ENCODE measurements around the gene PIGU. TPM values are rescaled to one million over a fixed set of nuclear protein-coding genes. Genes with fewer than 3 reads are reported as not detected.

The PIGU gene
- total and polyA plus RNA-seq, 2 experiments from 2014 or later, result 21.2 to 21.6 TPM

DNA sequence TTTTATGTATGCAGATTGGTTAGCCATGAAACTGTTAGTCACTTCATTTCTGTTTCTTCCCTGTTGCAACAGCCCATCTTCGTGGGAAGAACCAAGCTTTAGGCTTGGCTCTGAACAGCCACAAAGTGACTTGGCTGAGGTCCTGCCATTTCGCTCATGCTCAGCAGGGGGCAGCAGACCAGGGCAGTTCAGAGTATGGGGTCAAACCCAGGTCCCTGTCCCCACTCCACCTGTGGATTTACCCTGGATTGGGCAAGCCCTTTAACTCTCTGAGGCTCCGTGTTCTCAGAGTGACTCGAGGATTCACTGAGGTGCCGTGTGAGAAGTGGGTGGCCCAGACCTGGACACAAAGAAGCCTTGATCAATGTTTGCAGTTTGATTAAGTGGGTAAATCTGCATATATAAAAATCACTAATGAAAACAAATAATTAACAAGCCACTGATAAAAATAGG, 138.2 kb downstream of the PIGU start:
- Histone ChIP-seq H3F3A (ENCODE audit: insufficient read depth) (peaks cover 10% of the 10 kb centered on the region; the same call in 1 of the 2 replicates), H3K4me2 (ENCODE audit: unreplicated experiment) (no peak overlapping the region), H3K9me2 (ENCODE audit: insufficient read depth) (no peaks in the 10 kb centered on the region), H3K79me2 (ENCODE audit: insufficient read depth) (no peaks in the 10 kb centered on the region), H3K4me3 (no peak overlapping the region), H3K4me1 (ENCODE audit: insufficient read depth) (peaks cover 4% of the 10 kb centered on the region; the same call in 1 of the 2 replicates), H3K36me3 (ENCODE audit: low read depth) (peaks cover 46% of the 10 kb centered on the region), H3K27ac (peak overlapping the region; percentile 80), H3K27me3 (replicated peaks; ENCODE audit: insufficient read depth) (no peaks in the 10 kb centered on the region), H3K9ac (peak overlapping the region; percentile 59; the same call in 1 of the 2 replicates), H3K9me3 (ENCODE audit: low read depth) (no peaks in the 10 kb centered on the region), H4K20me1 (ENCODE audit: insufficient read depth) (no peaks in the 10 kb centered on the region), H2AFZ (no peak overlapping the region)
- DNase-seq, result peak; percentile 84
- in situ Hi-C loops (cut with MboI), result no loop called here
- TF ChIP-seq EZH2 (IDR thresholded peaks at IDR 0.05; ENCODE audit: insufficient read depth, poor library complexity, severe bottlenecking) (no peak), EZH2phosphoT487 (IDR thresholded peaks at IDR 0.05; ENCODE audit: insufficient read depth, low read depth) (no peak)
- WGBS, 2 experiments (ENCODE audit: low coverage in 1 of 2, low lambda C conversion rate in 2 of 2, missing lambda C conversion rate in 2 of 2), result 54 to 60% methylated on average over 5 of the region's 5 CpGs

DNA sequence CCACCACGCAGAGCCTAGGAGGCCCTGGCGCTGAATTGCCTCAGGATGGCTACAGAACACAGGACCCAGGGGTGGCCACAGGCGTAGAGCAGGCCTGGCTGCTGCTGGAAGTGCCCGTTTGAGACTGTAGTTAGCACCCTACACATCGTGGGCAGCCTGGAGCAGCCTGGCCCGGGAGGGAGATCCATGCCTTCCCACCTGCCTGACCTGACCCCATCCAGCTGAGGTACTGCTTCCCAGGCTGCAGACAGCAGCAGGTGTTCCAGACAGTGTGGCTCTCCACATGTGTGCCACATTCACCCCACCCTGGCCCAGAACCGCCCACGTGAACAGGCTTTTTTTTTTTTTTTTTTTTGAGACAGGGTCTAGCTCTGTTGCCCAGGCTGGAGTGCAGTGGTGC, 139.2 kb downstream of the PIGU start:
- no peak overlapping the region for H3K4me3 ChIP-seq
- H3K27ac ChIP-seq, result peak overlapping the region; percentile 80; the same call in 1 of the 2 replicates
- H3F3A ChIP-seq (ENCODE audit: insufficient read depth), result peaks cover 4% of the 10 kb centered on the region; the same call in 1 of the 2 replicates
- peaks cover 8% of the 10 kb centered on the region; the same call in 1 of the 2 replicates for H3K79me2 ChIP-seq (ENCODE audit: insufficient read depth)
- H3K4me1 ChIP-seq (ENCODE audit: insufficient read depth), result peaks cover 4% of the 10 kb centered on the region; the same call in 1 of the 2 replicates
- H3K9me3 ChIP-seq (ENCODE audit: low read depth), result no peaks in the 10 kb centered on the region
- no peak overlapping the region for H3K4me2 ChIP-seq (ENCODE audit: unreplicated experiment)
- no peak for DNase-seq
- 79 to 82% methylated on average over 8 of the region's 8 CpGs for WGBS, 2 experiments (ENCODE audit: low coverage in 1 of 2, low lambda C conversion rate in 2 of 2, missing lambda C conversion rate in 2 of 2)
- in situ Hi-C loops (cut with MboI), result no loop called here
- H4K20me1 ChIP-seq (ENCODE audit: insufficient read depth), result no peaks in the 10 kb centered on the region
- TF ChIP-seq EZH2 (IDR thresholded peaks at IDR 0.05; ENCODE audit: insufficient read depth, poor library complexity, severe bottlenecking), result no peak
- TF ChIP-seq EZH2phosphoT487 (IDR thresholded peaks at IDR 0.05; ENCODE audit: insufficient read depth, low read depth), result no peak
- H3K9me2 ChIP-seq (ENCODE audit: insufficient read depth), result no peaks in the 10 kb centered on the region
- H3K27me3 ChIP-seq (replicated peaks; ENCODE audit: insufficient read depth), result no peaks in the 10 kb centered on the region
- no peak overlapping the region for H3K9ac ChIP-seq
- H2AFZ ChIP-seq, result no peak overlapping the region
- peaks cover 52% of the 10 kb centered on the region for H3K36me3 ChIP-seq (ENCODE audit: low read depth)

DNA sequence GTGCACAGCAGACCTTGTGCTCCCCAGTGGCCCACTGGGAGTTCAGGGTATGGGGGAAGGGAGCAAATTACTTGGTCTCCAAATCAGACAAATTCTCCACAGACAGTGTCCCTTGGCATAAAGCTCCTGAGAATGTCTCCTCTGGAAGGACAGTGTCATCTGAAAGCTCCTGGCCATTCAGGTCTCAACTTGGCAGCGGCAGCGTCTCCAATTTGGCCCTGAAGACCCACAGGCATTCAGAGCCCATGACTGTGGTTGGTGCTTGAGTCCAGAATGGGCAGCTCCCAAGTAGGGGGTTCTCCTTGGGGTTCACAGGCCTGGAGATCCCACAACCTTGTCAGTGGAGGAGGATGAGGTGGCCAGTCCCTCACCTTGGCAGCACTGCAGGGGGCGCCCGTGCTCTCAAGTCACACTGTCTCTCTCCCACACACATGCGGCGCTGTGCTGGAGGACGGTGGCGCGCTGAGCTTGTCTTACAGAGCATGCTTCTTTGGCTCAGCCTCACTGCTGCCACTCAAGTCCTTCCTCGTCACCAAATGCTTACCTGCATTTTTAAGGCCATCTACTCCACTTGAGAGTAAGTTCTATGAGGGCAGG, 140.0 kb downstream of the PIGU start:
- Histone ChIP-seq H3K4me1 (ENCODE audit: insufficient read depth) (peaks cover 4% of the 10 kb centered on the region; the same call in 1 of the 2 replicates), H3K4me3 (no peak overlapping the region), H4K20me1 (ENCODE audit: insufficient read depth) (no peaks in the 10 kb centered on the region), H3K4me2 (ENCODE audit: unreplicated experiment) (no peak overlapping the region), H3K27me3 (replicated peaks; ENCODE audit: insufficient read depth) (no peaks in the 10 kb centered on the region), H3K79me2 (ENCODE audit: insufficient read depth) (peaks cover 16% of the 10 kb centered on the region), H3K36me3 (ENCODE audit: low read depth) (peaks cover 54% of the 10 kb centered on the region), H3K9me2 (ENCODE audit: insufficient read depth) (no peaks in the 10 kb centered on the region), H3K9me3 (ENCODE audit: low read depth) (no peaks in the 10 kb centered on the region), H2AFZ (no peak overlapping the region), H3F3A (ENCODE audit: insufficient read depth) (peaks cover 4% of the 10 kb centered on the region; the same call in 1 of the 2 replicates), H3K27ac (no peak overlapping the region), H3K9ac (no peak overlapping the region)
- in situ Hi-C loops (cut with MboI), result no loop called here
- TF ChIP-seq EZH2 (IDR thresholded peaks at IDR 0.05; ENCODE audit: insufficient read depth, poor library complexity, severe bottlenecking), result no peak
- TF ChIP-seq EZH2phosphoT487 (IDR thresholded peaks at IDR 0.05; ENCODE audit: insufficient read depth, low read depth), result no peak
- WGBS, 2 experiments (ENCODE audit: low coverage in 1 of 2, low lambda C conversion rate in 2 of 2, missing lambda C conversion rate in 2 of 2), result 58 to 60% methylated on average over 10 of the region's 10 CpGs
- peak; percentile 67 for DNase-seq

DNA sequence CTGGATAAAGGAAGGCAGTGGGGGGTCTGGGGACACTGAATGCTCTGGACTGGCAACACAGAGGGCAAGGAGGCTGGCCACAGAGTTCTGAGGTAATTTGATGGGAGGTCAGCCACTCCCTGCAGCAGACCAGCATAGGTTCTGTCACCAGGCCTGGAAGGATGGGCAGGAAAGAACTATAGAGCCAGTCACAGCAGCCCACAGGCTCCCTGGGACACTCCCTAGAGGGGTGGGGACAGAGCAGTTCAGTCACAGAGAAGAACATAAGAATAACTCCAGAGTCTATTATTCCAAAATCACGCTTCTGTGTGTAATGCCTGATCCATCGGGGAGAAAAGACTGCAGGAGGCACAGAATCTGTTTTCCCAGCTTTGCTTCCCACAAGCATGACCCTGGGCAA, 141.0 kb downstream of the PIGU start:
- in situ Hi-C loops (cut with MboI), result no loop called here
- Histone ChIP-seq H3K9me3 (ENCODE audit: low read depth) (no peaks in the 10 kb centered on the region), H3K9ac (no peak overlapping the region), H4K20me1 (ENCODE audit: insufficient read depth) (no peaks in the 10 kb centered on the region), H3K4me1 (ENCODE audit: insufficient read depth) (peaks cover 4% of the 10 kb centered on the region; the same call in 1 of the 2 replicates), H3K27me3 (replicated peaks; ENCODE audit: insufficient read depth) (no peaks in the 10 kb centered on the region), H3K27ac (no peak overlapping the region), H3F3A (ENCODE audit: insufficient read depth) (peaks cover 4% of the 10 kb centered on the region; the same call in 1 of the 2 replicates), H2AFZ (no peak overlapping the region), H3K4me2 (ENCODE audit: unreplicated experiment) (no peak overlapping the region), H3K36me3 (ENCODE audit: low read depth) (peaks cover 47% of the 10 kb centered on the region), H3K9me2 (ENCODE audit: insufficient read depth) (no peaks in the 10 kb centered on the region), H3K4me3 (no peak overlapping the region), H3K79me2 (ENCODE audit: insufficient read depth) (peaks cover 26% of the 10 kb centered on the region)
- WGBS, 2 experiments (ENCODE audit: low coverage in 1 of 2, low lambda C conversion rate in 2 of 2, missing lambda C conversion rate in 2 of 2), result 95% methylated on average over 2 of the region's 2 CpGs
- TF ChIP-seq EZH2 (IDR thresholded peaks at IDR 0.05; ENCODE audit: insufficient read depth, poor library complexity, severe bottlenecking), result no peak
- no peak for TF ChIP-seq EZH2phosphoT487 (IDR thresholded peaks at IDR 0.05; ENCODE audit: insufficient read depth, low read depth)
- DNase-seq, result no peak
